AG08395 (cell line): ENCODE data around the gene SIGLEC11.
A peak's percentile ranks its signal among the peaks of the same experiment; 100 is the strongest.
"Not testable (repeated sequence)": the region's sequence is repeated elsewhere in the genome, so short reads cannot be mapped to it uniquely, and the experiment has no call there.

Experiments
- DNase-seq: peaks from one replicate; pipeline ENCODE4 v3.0.0; 2012; ENCODE audit warnings: mixed read lengths, low spot score

Gene SIGLEC11

GRCh38 chr19:49950956-49951526 lies 9.9 kb downstream of the SIGLEC11 start:
- DNase-seq: no peak

GRCh38 chr19:49950590-49950948 lies 10.4 kb downstream of the SIGLEC11 start:
- DNase-seq: no peak

DNA sequence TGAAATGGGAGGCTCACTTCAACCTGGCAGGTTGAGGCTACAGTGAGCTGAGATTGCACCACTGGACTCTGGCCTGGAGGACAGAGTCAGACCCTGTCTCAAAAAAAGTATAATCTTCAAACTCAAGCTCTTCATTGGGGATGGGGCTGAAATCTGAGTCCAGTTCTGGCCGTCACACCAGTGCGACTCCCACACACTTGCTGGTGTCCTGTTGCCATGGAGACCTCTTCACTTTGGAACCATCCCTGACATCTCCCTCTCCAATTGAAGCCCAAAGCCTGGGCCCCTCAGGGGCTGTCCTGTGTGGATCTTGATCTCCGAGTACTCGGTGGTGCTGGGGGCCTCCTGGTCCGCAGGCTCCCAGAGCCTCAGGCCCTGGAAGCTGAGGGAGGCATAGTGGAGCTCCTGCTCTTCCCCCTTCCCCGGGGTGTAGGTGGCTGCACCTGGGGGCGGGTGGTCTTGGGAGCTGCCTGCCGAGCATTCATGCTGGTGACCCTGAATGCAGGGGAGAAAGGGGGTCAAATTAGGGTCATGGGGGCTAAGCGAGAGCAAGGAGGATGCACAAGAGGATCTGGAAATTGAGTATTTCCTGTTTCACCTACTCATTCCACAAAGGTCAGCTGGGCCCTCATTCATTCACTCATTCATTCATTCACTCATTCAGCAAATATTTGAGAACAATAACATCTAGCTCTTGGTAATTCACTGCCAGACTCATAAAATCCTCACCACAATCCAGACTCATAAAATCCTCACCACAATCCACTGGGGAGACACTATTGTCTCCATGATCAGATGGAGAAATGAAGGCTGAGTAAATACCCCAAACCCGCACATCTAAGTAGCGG lies 11.0 kb downstream of the SIGLEC11 start:
- no peak for DNase-seq

- DNase-seq: no peak
Measured at GRCh38 chr19:49946415-49946814, 14.6 kb downstream of the SIGLEC11 start.

DNA sequence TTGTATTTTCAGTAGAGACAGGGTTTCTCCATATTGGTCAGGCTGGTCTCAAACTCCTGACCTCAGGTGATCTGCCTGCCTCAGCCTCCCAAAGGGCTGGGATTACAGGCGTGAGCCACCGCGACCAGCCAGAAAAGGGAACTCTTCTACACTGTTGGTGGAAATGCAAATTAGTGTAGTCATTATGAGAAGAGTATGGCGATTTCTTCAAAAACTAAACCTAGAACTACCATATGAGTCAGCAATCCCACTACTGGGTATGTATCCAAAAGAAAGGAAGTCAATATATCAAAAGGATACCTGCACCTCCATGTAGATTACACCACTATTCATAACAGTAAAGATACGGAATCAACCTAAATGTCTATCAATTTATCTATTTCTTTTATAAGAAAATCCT lies 16.4 kb downstream of the SIGLEC11 start:
- DNase-seq: not testable (repeated sequence)

DNA sequence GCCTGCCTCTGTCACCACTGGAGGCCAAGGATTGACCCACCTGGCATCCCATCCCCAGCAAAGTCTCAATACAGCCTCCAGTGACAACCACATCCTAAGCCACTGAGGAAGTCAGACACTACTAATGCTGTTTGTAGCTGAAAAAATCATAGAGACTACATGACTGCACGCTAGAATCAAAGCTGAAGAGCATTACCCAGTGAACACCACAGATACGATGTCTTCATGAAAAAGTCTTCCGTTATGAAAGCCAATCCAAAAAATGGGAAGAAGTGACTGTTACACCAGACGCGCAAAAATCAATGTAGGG lies 20.5 kb downstream of the SIGLEC11 start:
- DNase-seq: no peak

GRCh38 chr19:49939721-49940481 lies 21.1 kb downstream of the SIGLEC11 start:
- DNase-seq: no peak

DNA sequence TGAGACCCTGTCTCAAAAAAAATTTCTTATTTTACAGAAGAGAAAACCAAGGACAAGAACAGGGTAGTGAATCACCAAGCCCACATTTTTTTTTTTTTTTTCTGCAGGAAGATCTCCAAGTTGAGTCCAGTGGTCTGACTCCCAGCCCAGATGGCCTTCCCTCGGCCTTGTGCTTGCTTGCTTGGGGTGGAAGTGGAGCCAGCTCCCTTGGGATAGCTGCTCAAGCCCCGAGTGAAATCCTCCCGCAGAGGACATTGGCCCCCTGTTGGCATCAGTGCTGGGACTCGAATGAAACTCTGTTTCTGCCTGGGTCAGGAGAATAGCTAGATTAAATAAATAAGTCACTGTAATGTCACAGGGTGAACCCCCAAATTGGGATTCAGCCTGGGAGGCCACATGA lies 22.3 kb downstream of the SIGLEC11 start:
- no peak for DNase-seq

- peak; percentile 81 for DNase-seq
Measured at GRCh38 chr19:49937750-49938381, 23.1 kb downstream of the SIGLEC11 start.

GRCh38 chr19:49936549-49936948 lies 24.4 kb downstream of the SIGLEC11 start:
- DNase-seq: no peak

- DNase-seq: no peak
Measured at GRCh38 chr19:49933643-49934042, 27.3 kb downstream of the SIGLEC11 start.

DNA sequence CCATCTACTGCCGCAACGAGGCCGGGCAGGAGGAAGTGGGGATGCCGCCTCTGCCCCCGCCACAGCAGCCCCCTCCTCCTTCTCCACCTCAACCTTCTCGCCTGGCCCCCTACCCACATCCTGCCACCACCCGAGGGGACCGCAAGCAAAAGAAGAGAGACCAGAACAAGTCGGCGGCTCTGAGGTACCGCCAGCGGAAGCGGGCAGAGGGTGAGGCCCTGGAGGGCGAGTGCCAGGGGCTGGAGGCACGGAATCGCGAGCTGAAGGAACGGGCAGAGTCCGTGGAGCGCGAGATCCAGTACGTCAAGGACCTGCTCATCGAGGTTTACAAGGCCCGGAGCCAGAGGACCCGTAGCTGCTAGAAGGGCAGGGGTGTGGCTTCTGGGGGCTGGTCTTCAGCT lies 28.2 kb downstream of the SIGLEC11 start:
- no peak for DNase-seq

GRCh38 chr19:49932041-49932451 lies 28.9 kb downstream of the SIGLEC11 start:
- no peak for DNase-seq

DNA sequence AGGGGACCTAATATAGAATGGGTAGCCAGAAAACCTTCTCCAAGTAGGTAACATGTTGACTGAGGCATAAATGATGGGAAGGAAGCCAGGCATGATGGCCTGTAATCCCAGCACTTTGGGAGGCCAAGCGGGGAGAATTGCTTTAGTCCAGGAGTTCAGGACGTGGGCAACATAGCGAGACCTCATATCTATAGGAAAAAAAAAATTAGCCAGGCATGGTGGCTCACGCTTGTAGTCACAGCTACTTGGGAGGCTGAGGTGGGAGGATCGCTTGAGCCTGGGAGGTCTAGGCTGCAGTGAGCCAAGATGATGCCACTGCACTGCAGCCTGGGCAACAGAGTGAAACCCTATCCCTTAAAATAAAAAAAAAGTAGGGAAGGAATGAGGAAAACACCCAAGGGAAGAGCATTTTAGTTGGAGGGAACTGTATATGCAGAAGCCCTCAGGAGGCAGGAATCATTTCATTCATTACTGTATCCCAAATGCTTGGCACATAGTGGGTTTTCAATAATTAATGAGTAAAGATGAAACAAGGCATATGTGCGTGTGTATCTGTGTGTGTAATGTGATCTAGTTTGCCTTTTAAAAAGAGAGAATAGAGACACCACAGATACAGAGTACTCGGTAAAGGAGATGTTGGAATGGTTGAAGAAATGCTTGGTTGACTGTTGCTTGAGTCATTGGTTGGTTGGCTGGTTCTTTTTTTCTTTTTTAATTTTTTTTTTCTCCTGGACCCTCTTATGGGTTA lies 29.5 kb downstream of the SIGLEC11 start:
- DNase-seq: no peak

GRCh38 chr19:49930483-49931011 lies 30.4 kb downstream of the SIGLEC11 start:
- no peak for DNase-seq

GRCh38 chr19:49929611-49930482 lies 31.1 kb downstream of the SIGLEC11 start:
- peak; percentile 96 for DNase-seq

DNA sequence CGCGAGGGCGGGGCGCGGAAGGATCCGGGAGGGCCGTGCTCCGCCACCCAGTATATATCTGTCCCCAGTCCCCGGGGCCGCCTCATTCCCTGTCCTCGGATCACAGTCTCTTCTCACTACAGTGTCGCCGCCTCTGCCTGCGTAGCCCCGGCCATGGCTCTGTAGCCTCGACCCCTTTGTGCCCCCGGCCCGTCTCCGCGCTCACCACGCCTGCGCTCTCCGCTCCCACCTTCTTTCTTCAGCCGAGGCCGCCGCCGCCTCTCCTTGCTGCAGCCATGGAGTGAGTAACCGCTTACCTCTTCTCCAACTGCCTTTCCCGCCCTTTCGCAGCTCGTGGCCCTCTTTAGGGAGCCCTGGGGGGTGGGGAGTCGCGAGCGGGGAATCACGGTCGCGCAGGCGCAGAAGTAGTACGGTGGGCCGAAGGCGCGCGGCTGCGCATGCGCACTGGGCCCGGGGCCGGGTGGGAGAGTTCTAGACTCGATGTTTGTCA lies 31.8 kb downstream of the SIGLEC11 start, which contains the start of the genes ATF5 and NUP62:
ATF5 (plus strand) TSS at position 85 of the 490 bp plus-strand sequence. CDS start 1,646 bp downstream, outside the sequence.
NUP62 (minus strand) TSS at position 384 of the 490 bp plus-strand sequence. CDS start 19,697 bp downstream, outside the sequence.
- DNase-seq: peak; percentile 100

DNA sequence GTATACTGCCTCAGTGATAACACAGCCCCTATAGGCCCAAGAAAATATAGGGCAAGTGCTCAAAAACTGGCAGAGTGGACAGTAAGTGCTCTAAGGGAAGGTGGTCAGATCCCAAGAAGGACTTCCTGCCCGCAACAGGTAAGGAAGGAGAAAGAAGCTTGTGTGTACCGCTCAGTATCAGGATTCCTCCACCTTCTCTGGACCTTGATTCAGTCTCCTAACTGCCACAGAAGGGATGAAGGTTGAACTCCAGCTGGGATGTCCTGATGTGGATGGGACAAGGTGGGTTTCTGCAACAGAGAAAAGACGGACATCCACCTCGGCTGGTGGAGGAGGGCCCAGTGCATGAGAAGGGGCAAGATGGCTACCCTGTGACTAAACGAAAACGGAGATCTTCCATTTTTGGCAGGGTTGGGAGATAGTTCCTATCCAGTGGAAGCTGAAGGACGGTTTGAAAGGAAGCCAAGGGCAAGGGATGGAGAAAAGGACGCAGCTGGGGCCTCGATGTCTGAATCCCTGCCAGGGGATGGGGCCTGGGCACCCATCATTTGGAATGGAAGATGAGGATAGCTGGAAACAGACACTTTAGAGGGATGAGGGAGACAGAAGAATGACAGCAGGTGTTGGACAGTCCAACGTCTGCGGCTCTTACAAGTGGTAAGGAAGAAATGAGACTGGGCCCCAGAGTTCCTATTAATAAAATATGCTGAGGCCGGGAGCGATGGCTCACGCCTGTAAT lies 33.3 kb downstream of the SIGLEC11 start:
- no peak for DNase-seq

- DNase-seq: no peak
Measured at GRCh38 chr19:49926515-49926914, 34.5 kb downstream of the SIGLEC11 start.
